ENCODE data around the gene CHRNA1.

CHRNA1 gene

DNA sequence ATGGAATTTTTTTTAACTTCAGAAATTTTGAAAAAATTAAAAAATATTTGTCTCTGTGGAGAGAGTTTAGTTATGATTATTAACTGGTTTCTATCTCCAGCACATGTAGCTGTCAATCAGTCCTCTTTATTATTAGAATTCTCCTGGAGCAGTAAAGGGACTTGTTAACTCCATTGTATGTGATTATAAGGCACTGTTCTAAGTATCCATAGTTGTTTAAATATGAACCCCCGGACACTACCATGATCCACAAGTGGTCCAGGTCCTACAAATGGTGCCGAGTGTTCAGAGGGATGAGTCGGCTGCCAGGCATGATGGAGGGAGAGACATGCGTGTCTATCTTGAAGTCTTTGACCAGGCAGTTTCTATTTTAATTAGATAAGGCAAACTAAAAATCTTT lies 492 bp downstream of the CHRNA1 start:
- no peak for DNase-seq (ENCODE audit: low read depth)
- no peak overlapping the region for H3K4me3 ChIP-seq (ENCODE audit: low read length)

DNA sequence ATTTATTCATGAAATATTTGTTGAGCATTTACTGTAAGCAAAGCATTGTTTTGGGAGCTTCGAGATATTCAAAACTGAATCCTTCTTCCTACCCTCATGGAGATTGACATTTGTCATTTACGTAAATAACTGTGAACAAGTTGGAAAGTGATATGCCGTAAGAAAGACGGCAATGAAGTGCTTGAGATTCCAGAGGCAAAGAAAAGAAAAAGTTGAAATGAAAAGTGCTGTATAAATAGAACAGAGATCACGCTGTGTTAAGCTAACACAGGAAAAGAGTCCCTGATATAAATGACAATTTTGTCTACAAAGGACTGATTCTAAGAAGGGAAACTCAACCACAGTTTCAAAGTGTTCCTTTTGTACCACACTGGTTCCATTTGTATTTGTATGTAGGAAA lies 1.8 kb downstream of the CHRNA1 start:
- DNase-seq (ENCODE audit: low read depth), result no peak
- TF ChIP-seq, protein P1, sequence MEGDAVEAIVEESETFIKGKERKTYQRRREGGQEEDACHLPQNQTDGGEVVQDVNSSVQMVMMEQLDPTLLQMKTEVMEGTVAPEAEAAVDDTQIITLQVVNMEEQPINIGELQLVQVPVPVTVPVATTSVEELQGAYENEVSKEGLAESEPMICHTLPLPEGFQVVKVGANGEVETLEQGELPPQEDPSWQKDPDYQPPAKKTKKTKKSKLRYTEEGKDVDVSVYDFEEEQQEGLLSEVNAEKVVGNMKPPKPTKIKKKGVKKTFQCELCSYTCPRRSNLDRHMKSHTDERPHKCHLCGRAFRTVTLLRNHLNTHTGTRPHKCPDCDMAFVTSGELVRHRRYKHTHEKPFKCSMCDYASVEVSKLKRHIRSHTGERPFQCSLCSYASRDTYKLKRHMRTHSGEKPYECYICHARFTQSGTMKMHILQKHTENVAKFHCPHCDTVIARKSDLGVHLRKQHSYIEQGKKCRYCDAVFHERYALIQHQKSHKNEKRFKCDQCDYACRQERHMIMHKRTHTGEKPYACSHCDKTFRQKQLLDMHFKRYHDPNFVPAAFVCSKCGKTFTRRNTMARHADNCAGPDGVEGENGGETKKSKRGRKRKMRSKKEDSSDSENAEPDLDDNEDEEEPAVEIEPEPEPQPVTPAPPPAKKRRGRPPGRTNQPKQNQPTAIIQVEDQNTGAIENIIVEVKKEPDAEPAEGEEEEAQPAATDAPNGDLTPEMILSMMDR (IDR thresholded peaks at IDR 0.05; ENCODE audit: insufficient read depth, low read depth, low read length, missing control alignments), result no peak
- no peak overlapping the region for H3K4me3 ChIP-seq (ENCODE audit: low read length)

More for the DNA sequence above, 492 bp downstream of the CHRNA1 start:
- TF ChIP-seq, protein P1 (IDR thresholded peaks at IDR 0.05; ENCODE audit: insufficient read depth, low read depth, low read length, missing control alignments), result no peak

DNA sequence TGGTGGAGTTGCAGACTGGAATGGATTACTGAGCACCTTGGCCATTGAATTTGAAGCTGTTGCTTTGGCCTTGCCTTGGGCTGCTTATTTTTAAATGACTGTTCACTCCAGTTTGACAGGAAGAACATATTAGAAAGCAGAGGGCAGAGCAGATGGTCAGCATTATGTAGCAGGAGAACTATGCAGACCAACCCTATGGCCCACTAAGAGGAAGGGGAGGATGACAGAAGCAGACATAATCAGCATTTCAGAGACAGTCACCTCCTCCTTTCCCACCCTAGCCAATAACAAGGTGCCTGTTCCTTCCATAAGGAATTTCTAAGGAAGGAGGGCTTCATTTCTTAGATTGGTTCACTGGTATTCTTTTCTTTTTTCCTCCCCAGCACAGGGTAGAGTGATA lies 2.4 kb downstream of the CHRNA1 start:
- H3K4me3 ChIP-seq (ENCODE audit: low read length), result no peak overlapping the region
- DNase-seq (ENCODE audit: low read depth), result peak; percentile 14
- TF ChIP-seq, protein P1 (IDR thresholded peaks at IDR 0.05; ENCODE audit: insufficient read depth, low read depth, low read length, missing control alignments), result no peak

DNA sequence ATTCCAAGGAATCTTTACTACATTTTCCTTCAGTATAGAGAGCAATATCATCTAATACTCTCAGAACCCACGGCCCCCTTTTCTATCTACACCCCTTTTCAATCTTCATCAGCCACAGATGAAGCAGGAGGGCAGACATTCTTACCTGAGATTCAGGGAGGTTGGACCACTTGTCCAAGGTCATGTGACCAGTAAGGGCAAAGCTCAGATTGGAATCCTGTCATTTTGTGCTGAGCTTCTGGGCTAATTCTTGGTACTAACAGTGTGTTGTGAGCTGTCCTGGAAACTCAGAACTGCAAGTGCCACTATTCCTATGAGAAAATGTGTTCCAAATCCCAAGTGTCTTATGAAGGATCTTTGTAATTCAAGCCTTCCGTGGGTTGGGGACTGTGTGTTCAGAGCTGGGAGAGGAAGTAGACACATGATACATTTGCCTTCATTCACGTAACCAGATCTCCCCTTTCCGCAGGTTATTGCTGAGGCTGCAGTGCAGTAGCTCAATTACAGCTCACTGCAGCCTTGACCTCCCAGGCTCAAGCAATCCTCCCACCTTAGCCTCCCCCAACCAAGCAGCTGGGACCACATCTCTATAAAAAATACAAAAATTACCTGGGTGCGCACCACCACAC lies 3.3 kb downstream of the CHRNA1 start:
- TF ChIP-seq, protein P1 (IDR thresholded peaks at IDR 0.05; ENCODE audit: insufficient read depth, low read depth, low read length, missing control alignments), result no peak
- DNase-seq (ENCODE audit: low read depth), result no peak
- H3K4me3 ChIP-seq (ENCODE audit: low read length), result no peak overlapping the region

DNA sequence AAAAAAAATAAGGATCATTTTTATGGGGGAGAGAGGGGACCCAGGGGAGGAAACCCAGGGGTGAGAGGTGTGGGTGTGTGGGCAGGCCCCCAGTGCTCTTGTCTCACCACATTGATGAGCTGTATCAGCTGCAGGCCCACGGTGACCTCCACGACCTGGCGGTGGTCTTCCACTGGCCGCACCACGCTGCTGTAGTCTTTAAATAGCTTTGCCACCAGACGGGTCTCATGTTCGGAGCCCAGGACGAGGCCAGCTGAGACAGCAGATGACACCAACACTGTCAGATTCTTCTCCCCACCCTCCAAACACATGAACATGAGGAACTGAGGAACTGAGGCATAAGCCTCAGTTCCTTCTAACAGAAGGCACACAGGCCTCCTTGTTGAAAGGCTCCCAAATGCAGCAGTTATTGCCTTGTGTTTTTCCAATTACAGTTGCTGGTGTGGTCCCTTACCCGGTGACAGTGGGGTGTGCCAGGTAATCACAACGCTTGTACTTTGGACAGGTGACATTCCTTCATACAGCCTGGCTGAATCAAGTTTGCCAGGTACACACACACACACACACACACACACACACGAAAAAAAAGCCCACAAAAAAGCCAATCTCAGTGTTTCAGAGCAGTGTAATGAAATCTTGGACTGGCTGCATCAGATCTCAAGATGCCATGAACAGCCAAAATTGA lies 4.7 kb downstream of the CHRNA1 start:
- TF ChIP-seq, protein P1 (IDR thresholded peaks at IDR 0.05; ENCODE audit: insufficient read depth, low read depth, low read length, missing control alignments), result no peak
- H3K4me3 ChIP-seq (ENCODE audit: low read length), result no peak overlapping the region
- no peak for DNase-seq (ENCODE audit: low read depth)

DNA sequence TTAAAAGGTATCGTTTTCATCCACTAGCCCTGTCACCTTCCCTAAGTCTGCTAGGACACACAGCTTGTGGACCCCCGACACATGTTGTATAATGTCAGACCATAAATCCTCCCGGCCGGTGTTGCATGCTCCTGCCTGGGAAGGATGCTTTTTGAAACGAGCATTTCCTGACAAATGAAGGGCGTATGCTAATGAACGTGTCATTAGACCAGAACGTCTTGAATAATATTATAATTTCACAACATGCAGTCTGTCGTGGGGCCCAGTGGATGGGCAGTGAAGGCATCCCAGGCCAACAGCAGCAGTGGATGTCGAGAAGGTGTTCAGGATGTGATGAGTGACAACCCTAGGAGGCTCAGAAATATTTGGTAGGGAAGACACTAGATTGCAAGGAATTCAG lies 7.5 kb downstream of the CHRNA1 start:
- TF ChIP-seq, protein P1 (IDR thresholded peaks at IDR 0.05; ENCODE audit: insufficient read depth, low read depth, low read length, missing control alignments), result no peak
- H3K4me3 ChIP-seq (ENCODE audit: low read length), result no peak overlapping the region

More for the DNA sequence above, 7.5 kb downstream of the CHRNA1 start:
- DNase-seq (ENCODE audit: low read depth), result no peak

Data from epithelial cell of esophagus (primary cell).